Natural killer cell (primary cell): Measurements from ENCODE around the gene BAX. TPM values are rescaled to one million over a fixed set of nuclear protein-coding genes. Genes with fewer than 3 reads are reported as not detected.
A peak's percentile ranks its signal among the peaks of the same experiment; 100 is the strongest.

Experiments used
- ATAC-seq, 3 donors: fragments of 150-1000 bp in 2 of 3; fragments of 200-7000 bp in 1 of 3; cut with Tn5 transposase; 1 replicate in 1 of 3; 2 replicates in 2 of 3; pipeline ENCODE4 v1.10.0; 2021; ENCODE audit warnings: mild to moderate bottlenecking in 2 of 3, moderate library complexity in 2 of 3
- DNase-seq, 2 donors: peaks; one replicate each; pipeline versions ENCODE4 v3.0.0 to v3.0.0-alpha.2; 2013 to 2021; ENCODE audit warnings: mixed read lengths in 1 of 2
- H3K27ac ChIP-seq: one replicate; pipeline ENCODE4 v1.5.1; 2013; ENCODE audit warnings: mild to moderate bottlenecking, low read length
- H3K27me3 ChIP-seq: one replicate; pipeline ENCODE4 v1.6.1; 2013; ENCODE audit warnings: low read length; ENCODE audit not compliant: control insufficient read depth, insufficient read depth
- H3K36me3 ChIP-seq: one replicate; pipeline ENCODE4 v1.6.1; 2013; ENCODE audit warnings: low read length; ENCODE audit not compliant: control insufficient read depth, insufficient read depth
- H3K4me1 ChIP-seq: one replicate; pipeline ENCODE4 v1.6.1; 2013; ENCODE audit warnings: low read length; ENCODE audit not compliant: control insufficient read depth, insufficient read depth
- H3K4me3 ChIP-seq: one replicate; pipeline ENCODE4 v1.5.1; 2013; ENCODE audit warnings: low read length
- H3K9me3 ChIP-seq: one replicate; pipeline ENCODE4 v1.6.1; 2013; ENCODE audit warnings: low read length; ENCODE audit not compliant: control insufficient read depth, insufficient read depth
- H3K27ac Mint-ChIP-seq, 2 donors: one replicate each; pipeline ENCODE4 v1.8.0; 2022; ENCODE audit warnings: mild to moderate bottlenecking in 2 of 2, mixed read lengths in 2 of 2, moderate library complexity in 1 of 2
- H3K27me3 Mint-ChIP-seq, 2 donors: one replicate each; pipeline ENCODE4 v1.8.0; 2022; ENCODE audit warnings: low read depth in 2 of 2, mixed read lengths in 2 of 2
- H3K36me3 Mint-ChIP-seq: one replicate; pipeline ENCODE4 v1.8.0; 2022; ENCODE audit warnings: mixed read lengths
- H3K4me1 Mint-ChIP-seq, 2 donors: one replicate each; pipeline ENCODE4 v1.8.0; 2022; ENCODE audit warnings: mixed read lengths in 2 of 2
- H3K4me3 Mint-ChIP-seq: one replicate; pipeline ENCODE4 v1.8.0; 2022; ENCODE audit warnings: mild to moderate bottlenecking, moderate library complexity, mixed read lengths
- H3K9me3 Mint-ChIP-seq, 2 donors: one replicate each; pipeline ENCODE4 v1.8.0; 2022; ENCODE audit warnings: mixed read lengths in 2 of 2
- CTCF ChIP-seq: fragments of 200-600 bp; IDR thresholded peaks from one replicate; pipeline ENCODE4 v1.8.0; 2022; ENCODE audit warnings: antibody characterized with exemption
- WGBS: methylation state at CpG from one replicate; pipeline ENCODE4 v1.1.7; 2013; ENCODE audit warnings: missing lambda C conversion rate; ENCODE audit not compliant: insufficient coverage; 5-methylcytosine and 5-hydroxymethylcytosine counted together
- intact Hi-C: fragments of 100-400 bp; cut with micrococcal nuclease; formaldehyde crosslinking; loops from one replicate; pipeline ENCODE4 v1.14.2; 2022
- total RNA-seq, 4 donors: library from RNA; stranded (reverse); fragments of 120-200 nt in 1 of 4; gene quantifications; one replicate each; pipeline versions ENCODE4 v1.2.3 to v1.2.4, GENCODE V29; 2013 to 2022

Gene BAX
- total RNA-seq, 3 donors from 2014 or later (not counting 1 experiment from before 2014, with no cell fraction given): 117 to 133 (median 120) TPM

GRCh38 chr19:48964205-48965039, 9.7 kb downstream of the BAX start:
- no peaks in the 10 kb centered on the region for H3K9me3 Mint-ChIP-seq
- 24% methylated on average over 19 of the region's 19 CpGs for WGBS
- H3K4me1 ChIP-seq: peaks cover 68% of the 10 kb centered on the region
- H3K27me3 ChIP-seq: no peaks in the 10 kb centered on the region
- peak overlapping the region; percentile 82 for H3K27ac ChIP-seq
- no peaks in the 10 kb centered on the region for H3K27me3 Mint-ChIP-seq
- peaks cover 15% of the 10 kb centered on the region for H3K36me3 ChIP-seq
- DNase-seq (peak in 1 of 2 donors; percentile 48), ATAC-seq (no peak)
- no peaks in the 10 kb centered on the region for H3K9me3 ChIP-seq
- intact Hi-C loops: loop anchor here (1.0 to 10.0 kb wide), 4 partner anchors 10 to 320 kb away; partner anchors contain the start of genes BAX, CA11, NUCB1 and PPP1R15A
- peak overlapping the region; percentile 98 to 99 for H3K27ac Mint-ChIP-seq
- H3K4me3 Mint-ChIP-seq: peak overlapping the region; percentile 86
- no peak for TF ChIP-seq CTCF
- H3K36me3 Mint-ChIP-seq: no peaks in the 10 kb centered on the region
- peaks cover 51 to 63% of the 10 kb centered on the region in 2 donors for H3K4me1 Mint-ChIP-seq
- peak overlapping the region; percentile 34 for H3K4me3 ChIP-seq

GRCh38 chr19:48965040-48965805, 10.5 kb downstream of the BAX start, which contains the start of gene FTL:
FTL (plus strand) TSS chr19:48965309; CDS start chr19:48965508, 199 bp downstream.
- Mint-ChIP-seq H3K27ac (peak within 1 kb of the TSS; percentile 98 to 99), H3K4me3 (peak within 1 kb of the TSS; percentile 100), H3K9me3 (no peaks in the 10 kb centered on the region), H3K36me3 (no peaks in the 10 kb centered on the region), H3K4me1 (peaks cover 51 to 63% of the 10 kb centered on the region in 2 donors), H3K27me3 (no peaks in the 10 kb centered on the region)
- Histone ChIP-seq H3K27ac (peak within 1 kb of the TSS; percentile 82), H3K9me3 (no peaks in the 10 kb centered on the region), H3K4me3 (peak within 1 kb of the TSS; percentile 87), H3K27me3 (no peaks in the 10 kb centered on the region), H3K36me3 (peaks cover 22% of the 10 kb centered on the region), H3K4me1 (peaks cover 63% of the 10 kb centered on the region)
- TF ChIP-seq CTCF: no peak
- DNase-seq (peak; percentile 83 to 92), ATAC-seq (peak; percentile 66 to 91 (median 81))
- WGBS: under 1% methylated on average over 50 of the region's 52 CpGs
- intact Hi-C loops: loop anchor here (1.0 to 10.0 kb wide), 3 partner anchors 11 to 320 kb away; partner anchors contain the start of genes BAX, CA11 and NUCB1

GRCh38 chr19:48965806-48966540, 11.3 kb downstream of the BAX start:
- no peaks in the 10 kb centered on the region for H3K36me3 Mint-ChIP-seq
- H3K27ac Mint-ChIP-seq: peak overlapping the region; percentile 98 to 99
- no peaks in the 10 kb centered on the region for H3K27me3 Mint-ChIP-seq
- peaks cover 51 to 61% of the 10 kb centered on the region in 2 donors for H3K4me1 Mint-ChIP-seq
- Histone ChIP-seq H3K4me3 (peak overlapping the region; percentile 87), H3K27ac (peak overlapping the region; percentile 76), H3K27me3 (no peaks in the 10 kb centered on the region), H3K36me3 (peaks cover 26% of the 10 kb centered on the region), H3K4me1 (peaks cover 67% of the 10 kb centered on the region), H3K9me3 (no peaks in the 10 kb centered on the region)
- 12% methylated on average over 35 of the region's 36 CpGs for WGBS
- TF ChIP-seq CTCF: no peak
- ATAC-seq: peak; percentile 69 to 80 (median 75)
- peak overlapping the region; percentile 100 for H3K4me3 Mint-ChIP-seq
- peak; percentile 84 to 93 for DNase-seq
- intact Hi-C loops: loop anchor here (1.0 to 10.0 kb wide), 3 partner anchors 12 to 321 kb away; partner anchors contain the start of genes BAX, CA11 and NUCB1
- H3K9me3 Mint-ChIP-seq: no peaks in the 10 kb centered on the region
